IgD-negative memory B cell (primary cell): Measurements from ENCODE around the gene NSUN6. TPM values are rescaled to one million over a fixed set of nuclear protein-coding genes. Genes with fewer than 3 reads are reported as not detected.
"Not testable (repeated sequence)": the region's sequence is repeated elsewhere in the genome, so short reads cannot be mapped to it uniquely, and the experiment has no call there.

Experiments
- H3K27ac Mint-ChIP-seq, 3 donors: one replicate each; pipeline ENCODE4 v1.8.0; 2020 to 2022; ENCODE audit warnings: mild to moderate bottlenecking in 3 of 3, mixed read lengths in 3 of 3, moderate library complexity in 1 of 3
- H3K27me3 Mint-ChIP-seq: one replicate; pipeline ENCODE4 v1.8.0; 2021; ENCODE audit warnings: mixed read lengths
- H3K36me3 Mint-ChIP-seq: one replicate; pipeline ENCODE4 v1.8.0; 2020; ENCODE audit warnings: mild to moderate bottlenecking, mixed read lengths
- H3K4me1 Mint-ChIP-seq, 3 donors: one replicate each; pipeline ENCODE4 v1.8.0; 2020 to 2022; ENCODE audit warnings: mixed read lengths in 3 of 3, mild to moderate bottlenecking in 1 of 3
- H3K4me3 Mint-ChIP-seq, 4 donors: one replicate each; pipeline ENCODE4 v1.8.0; 2020 to 2022; ENCODE audit warnings: mild to moderate bottlenecking in 4 of 4, mixed read lengths in 4 of 4, moderate library complexity in 3 of 4
- H3K9me3 Mint-ChIP-seq, 3 donors: one replicate each; pipeline ENCODE4 v1.8.0; 2020 to 2021; ENCODE audit warnings: mixed read lengths in 3 of 3, mild to moderate bottlenecking in 1 of 3
- polyA plus RNA-seq: library from polyadenylated mRNA; unstranded; fragments of 300-500 nt; fragmentation: Illumina TruSeq; gene quantifications from one replicate; pipeline ENCODE4 v1.2.3, GENCODE V29; 2021

NSUN6 gene
- polyA plus RNA-seq, 1 donor from 2014 or later, result 8.6 TPM

DNA sequence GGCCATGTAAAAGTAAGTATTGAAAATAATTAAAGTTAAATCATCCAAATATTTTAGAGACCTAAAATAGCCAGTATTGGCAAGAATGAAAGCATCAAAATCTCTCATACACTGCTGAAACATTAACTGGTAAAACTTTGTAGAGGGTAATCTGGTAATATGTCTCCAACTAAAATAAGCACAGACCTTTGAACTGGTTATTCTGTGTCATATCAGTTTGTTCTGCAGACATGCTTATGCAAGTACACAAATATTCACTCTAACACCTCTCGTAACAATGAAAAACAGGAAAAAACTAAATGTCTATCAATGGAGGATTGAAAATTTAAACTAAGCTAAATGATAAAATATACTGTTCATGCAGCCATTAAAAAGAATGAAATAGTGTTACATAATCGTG lies 11.7 kb downstream of the NSUN6 start:
- H3K27me3 Mint-ChIP-seq, H3K4me3 Mint-ChIP-seq, H3K36me3 Mint-ChIP-seq, H3K9me3 Mint-ChIP-seq, H3K4me1 Mint-ChIP-seq: not testable (repeated sequence)
- H3K27ac Mint-ChIP-seq, result peak overlapping the region in 1 of 3 donors; percentile 47

GRCh38 chr10:18637400-18637799 lies 14.0 kb downstream of the NSUN6 start:
- H3K36me3 Mint-ChIP-seq, H3K4me3 Mint-ChIP-seq, H3K9me3 Mint-ChIP-seq, H3K4me1 Mint-ChIP-seq, H3K27me3 Mint-ChIP-seq, H3K27ac Mint-ChIP-seq: not testable (repeated sequence)

GRCh38 chr10:18635995-18636394 lies 15.4 kb downstream of the NSUN6 start:
- no peaks in the 10 kb centered on the region for H3K27me3 Mint-ChIP-seq
- H3K27ac Mint-ChIP-seq, result peak overlapping the region in 1 of 3 donors; percentile 40
- no peaks in the 10 kb centered on the region for H3K4me1 Mint-ChIP-seq
- peaks cover 5% of the 10 kb centered on the region for H3K36me3 Mint-ChIP-seq
- no peak overlapping the region for H3K4me3 Mint-ChIP-seq
- no peaks in the 10 kb centered on the region for H3K9me3 Mint-ChIP-seq

DNA sequence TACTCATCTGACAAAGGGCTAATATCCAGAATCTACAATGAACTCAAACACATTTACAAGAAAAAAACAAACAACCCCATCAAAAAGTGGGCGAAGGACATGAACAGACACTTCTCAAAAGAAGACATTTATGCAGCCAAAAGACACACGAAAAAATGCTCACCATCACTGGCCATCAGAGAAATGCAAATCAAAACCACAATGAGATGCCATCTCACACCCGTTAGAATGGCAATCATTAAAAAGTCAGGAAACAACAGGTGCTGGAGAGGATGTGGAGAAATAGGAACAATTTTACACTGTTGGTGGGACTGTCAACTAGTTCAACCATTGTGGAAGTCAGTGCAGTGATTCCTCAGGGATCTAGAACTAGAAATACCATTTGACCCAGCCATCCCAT lies 18.9 kb downstream of the NSUN6 start:
- not testable (repeated sequence) for H3K27ac Mint-ChIP-seq, H3K9me3 Mint-ChIP-seq, H3K36me3 Mint-ChIP-seq, H3K27me3 Mint-ChIP-seq, H3K4me3 Mint-ChIP-seq, H3K4me1 Mint-ChIP-seq

DNA sequence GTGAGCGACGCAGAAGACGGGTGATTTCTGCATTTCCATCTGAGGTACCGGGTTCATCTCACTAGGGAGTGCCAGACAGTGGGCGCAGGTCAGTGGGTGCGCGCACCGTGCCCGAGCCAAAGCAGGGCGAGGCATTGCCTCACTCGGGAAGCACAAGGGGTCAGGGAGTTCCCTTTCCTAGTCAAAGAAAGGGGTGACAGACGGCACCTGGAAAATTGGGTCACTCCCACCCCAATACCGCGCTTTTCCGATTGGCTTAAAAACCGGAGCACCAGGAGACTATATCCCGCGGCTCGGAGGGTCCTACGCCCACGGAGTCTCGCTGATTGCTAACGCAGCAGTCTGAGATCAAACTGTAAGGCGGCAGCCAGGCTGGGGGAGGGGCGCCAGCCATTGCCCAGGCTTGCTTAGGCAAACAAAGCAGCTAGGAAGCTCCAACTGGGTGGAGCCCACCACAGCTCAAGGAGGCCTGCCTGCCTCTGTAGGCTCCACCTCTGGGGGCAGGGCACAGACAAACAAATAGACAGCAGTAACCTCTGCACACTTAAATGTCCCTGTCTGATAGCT lies 23.9 kb downstream of the NSUN6 start:
- Mint-ChIP-seq H3K27ac (peak overlapping the region; percentile 5 to 88 (median 56)), H3K4me3 (peak overlapping the region; percentile 88 to 95 (median 93))
- H3K36me3 Mint-ChIP-seq, H3K27me3 Mint-ChIP-seq, H3K9me3 Mint-ChIP-seq, H3K4me1 Mint-ChIP-seq: not testable (repeated sequence)

- no peaks in the 10 kb centered on the region for H3K27me3 Mint-ChIP-seq
- H3K27ac Mint-ChIP-seq, result no peak overlapping the region
- H3K4me3 Mint-ChIP-seq, result peak overlapping the region in 2 of 4 donors; percentile 24 to 78
- peaks cover 0 to 5% (median 0%) of the 10 kb centered on the region in 3 donors for H3K4me1 Mint-ChIP-seq
- peaks cover 6% of the 10 kb centered on the region for H3K36me3 Mint-ChIP-seq
- no peaks in the 10 kb centered on the region for H3K9me3 Mint-ChIP-seq
Observed at GRCh38 chr10:18625886-18626285, 25.5 kb downstream of the NSUN6 start.

- not testable (repeated sequence) for H3K27ac Mint-ChIP-seq, H3K4me3 Mint-ChIP-seq, H3K4me1 Mint-ChIP-seq, H3K36me3 Mint-ChIP-seq, H3K9me3 Mint-ChIP-seq, H3K27me3 Mint-ChIP-seq
Observed at GRCh38 chr10:18623671-18624070, 27.7 kb downstream of the NSUN6 start.

- Mint-ChIP-seq H3K36me3 (peaks cover 11% of the 10 kb centered on the region), H3K9me3 (no peaks in the 10 kb centered on the region), H3K27ac (no peak overlapping the region), H3K4me3 (no peak overlapping the region), H3K27me3 (no peaks in the 10 kb centered on the region), H3K4me1 (peaks cover 0 to 3% (median 0%) of the 10 kb centered on the region in 3 donors)
Observed at GRCh38 chr10:18620856-18621255, 30.5 kb downstream of the NSUN6 start.

- no peak overlapping the region for H3K4me3 Mint-ChIP-seq
- no peaks in the 10 kb centered on the region for H3K9me3 Mint-ChIP-seq
- no peak overlapping the region for H3K27ac Mint-ChIP-seq
- H3K4me1 Mint-ChIP-seq, result peaks cover 0 to 3% (median 0%) of the 10 kb centered on the region in 3 donors
- peaks cover 7% of the 10 kb centered on the region for H3K36me3 Mint-ChIP-seq
- H3K27me3 Mint-ChIP-seq, result no peaks in the 10 kb centered on the region
Observed at GRCh38 chr10:18619016-18619415, 32.4 kb downstream of the NSUN6 start.

DNA sequence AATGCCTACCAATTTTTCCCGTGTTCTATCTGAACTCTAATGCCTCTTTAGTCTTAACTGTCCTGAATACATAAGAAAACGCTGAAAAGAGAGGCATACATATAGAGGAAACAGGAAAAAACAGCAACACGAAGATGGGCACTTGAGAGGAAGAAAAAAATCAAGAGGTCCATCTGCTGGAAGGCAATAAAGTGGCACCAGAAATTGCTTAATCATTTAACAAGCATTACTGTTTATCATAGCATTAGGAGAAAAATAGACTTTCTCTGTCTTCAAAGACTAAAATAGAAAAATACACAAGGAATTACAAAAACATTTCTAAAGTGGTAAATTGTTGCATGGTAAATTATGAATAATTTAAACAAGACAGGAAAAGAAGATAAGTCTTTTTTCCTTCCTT lies 35.0 kb downstream of the NSUN6 start:
- no peaks in the 10 kb centered on the region for H3K27me3 Mint-ChIP-seq
- peaks cover 0 to 6% (median 0%) of the 10 kb centered on the region in 3 donors for H3K4me1 Mint-ChIP-seq
- H3K4me3 Mint-ChIP-seq, result no peak overlapping the region
- peaks cover 13% of the 10 kb centered on the region for H3K36me3 Mint-ChIP-seq
- no peaks in the 10 kb centered on the region for H3K9me3 Mint-ChIP-seq
- no peak overlapping the region for H3K27ac Mint-ChIP-seq

- Mint-ChIP-seq H3K4me3 (no peak overlapping the region), H3K9me3 (no peaks in the 10 kb centered on the region), H3K36me3 (peaks cover 15% of the 10 kb centered on the region), H3K4me1 (peaks cover 0 to 6% (median 0%) of the 10 kb centered on the region in 3 donors), H3K27ac (no peak overlapping the region), H3K27me3 (no peaks in the 10 kb centered on the region)
Observed at GRCh38 chr10:18615618-18616017, 35.8 kb downstream of the NSUN6 start.

DNA sequence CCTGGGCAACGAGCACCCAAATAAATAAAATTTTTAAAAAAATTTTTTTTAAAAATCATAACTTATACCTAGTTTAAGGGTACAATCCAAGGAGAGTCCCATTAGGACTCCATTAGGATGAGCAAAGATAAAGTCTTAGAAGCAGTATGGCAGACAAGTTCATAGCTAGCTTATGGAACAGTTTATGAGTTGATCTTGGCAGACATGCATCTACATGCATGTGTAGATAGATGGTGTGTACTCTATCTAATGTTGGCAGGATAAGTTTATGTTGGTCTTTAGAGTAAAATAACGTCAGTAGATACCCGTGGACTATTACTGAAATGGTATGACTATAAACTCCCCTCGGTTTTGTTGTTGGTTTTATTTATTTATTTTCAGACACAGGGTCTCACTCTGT lies 40.2 kb downstream of the NSUN6 start:
- Mint-ChIP-seq H3K36me3 (peaks cover 16% of the 10 kb centered on the region), H3K4me3 (no peak overlapping the region), H3K27ac (no peak overlapping the region), H3K4me1 (peaks cover 0 to 3% (median 0%) of the 10 kb centered on the region in 3 donors), H3K9me3 (no peaks in the 10 kb centered on the region), H3K27me3 (no peaks in the 10 kb centered on the region)

DNA sequence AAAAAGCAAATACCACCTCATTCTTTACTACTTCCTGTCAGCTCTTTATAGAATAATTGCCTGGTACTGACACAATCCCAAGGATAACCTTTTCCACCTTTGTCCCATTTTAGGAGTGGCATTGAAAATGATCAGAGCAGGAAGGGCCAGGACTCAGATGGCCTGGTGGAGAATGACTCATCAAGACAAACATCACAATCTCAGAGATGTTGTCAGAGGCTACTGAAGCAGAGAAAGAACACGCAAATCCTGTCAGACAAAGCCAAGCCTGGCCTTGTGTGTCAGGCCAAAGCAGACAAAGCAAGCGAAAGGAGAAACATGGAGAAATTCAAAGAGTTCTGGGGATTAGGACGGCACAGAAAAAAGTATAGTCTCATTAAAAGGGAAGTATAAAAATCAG lies 40.9 kb downstream of the NSUN6 start:
- Mint-ChIP-seq H3K36me3 (peaks cover 19% of the 10 kb centered on the region), H3K27ac (no peak overlapping the region), H3K27me3 (no peaks in the 10 kb centered on the region), H3K4me1 (peaks cover 0 to 3% (median 0%) of the 10 kb centered on the region in 3 donors), H3K9me3 (no peaks in the 10 kb centered on the region), H3K4me3 (no peak overlapping the region)

DNA sequence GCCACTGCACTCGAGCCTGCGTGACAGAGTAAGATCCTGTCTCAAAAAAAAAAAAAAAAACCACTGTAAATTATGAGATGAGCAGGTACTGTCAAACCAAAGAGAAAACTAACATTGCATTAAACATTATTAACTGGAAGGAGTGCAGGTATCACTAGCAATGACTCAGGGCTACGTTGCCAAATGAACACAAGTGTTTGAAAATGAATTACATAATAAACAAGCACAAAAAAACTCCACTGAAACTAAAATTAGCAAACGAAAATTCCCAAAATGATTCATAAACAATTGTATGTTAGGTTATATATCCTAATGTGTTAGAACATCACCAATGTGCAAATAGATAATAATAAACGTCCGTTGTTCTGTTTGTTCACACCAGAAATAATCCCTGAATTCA lies 42.8 kb downstream of the NSUN6 start:
- no peak overlapping the region for H3K4me3 Mint-ChIP-seq
- no peaks in the 10 kb centered on the region for H3K9me3 Mint-ChIP-seq
- H3K27me3 Mint-ChIP-seq, result no peaks in the 10 kb centered on the region
- peak overlapping the region in 1 of 3 donors; percentile 62 for H3K27ac Mint-ChIP-seq
- H3K4me1 Mint-ChIP-seq, result peaks cover 0 to 3% (median 0%) of the 10 kb centered on the region in 3 donors
- H3K36me3 Mint-ChIP-seq, result peaks cover 19% of the 10 kb centered on the region

DNA sequence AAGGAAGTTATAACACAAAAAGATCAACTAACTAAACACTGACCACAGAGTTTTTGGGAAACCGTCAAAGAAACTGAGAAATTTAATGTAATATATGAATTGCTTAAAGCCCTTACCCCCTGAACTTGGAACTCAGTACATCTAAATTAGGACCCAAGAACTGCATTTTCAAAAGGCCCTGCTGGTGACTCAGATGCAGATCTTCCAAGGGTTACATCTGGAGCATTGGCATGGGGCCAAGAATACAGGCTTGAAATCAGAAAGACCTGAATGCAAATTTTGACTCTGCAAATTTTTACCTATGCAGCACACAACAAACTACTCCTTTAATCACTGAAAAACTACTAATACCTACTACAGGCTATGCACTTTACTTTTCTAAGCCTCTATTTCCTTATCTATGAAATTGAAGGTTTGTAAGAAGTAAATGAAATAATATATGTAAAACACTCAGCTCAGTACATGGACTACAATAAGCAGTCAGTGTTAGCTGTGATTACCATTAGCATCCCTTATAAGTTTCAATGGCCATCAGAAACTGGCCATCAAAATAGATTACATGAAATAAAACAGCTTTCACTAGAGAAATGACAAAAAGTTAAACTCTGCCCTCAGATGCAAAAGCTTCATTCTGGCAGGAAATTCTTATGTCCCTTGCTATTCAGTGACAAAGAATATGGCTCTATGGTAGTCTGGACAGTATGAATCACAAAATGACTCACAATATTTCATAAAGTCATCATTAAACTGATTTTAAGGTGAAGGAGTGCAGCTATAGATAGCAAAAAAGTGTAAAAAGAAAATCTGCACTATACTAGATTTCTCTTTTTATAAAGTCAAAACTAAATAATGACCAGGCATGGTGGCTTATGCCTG lies 43.6 kb downstream of the NSUN6 start:
- no peaks in the 10 kb centered on the region for H3K27me3 Mint-ChIP-seq
- H3K4me3 Mint-ChIP-seq, result no peak overlapping the region
- H3K27ac Mint-ChIP-seq, result peak overlapping the region in 1 of 3 donors; percentile 62
- H3K36me3 Mint-ChIP-seq, result peaks cover 22% of the 10 kb centered on the region
- H3K9me3 Mint-ChIP-seq, result no peaks in the 10 kb centered on the region
- no peaks in the 10 kb centered on the region for H3K4me1 Mint-ChIP-seq
